Measurements from ENCODE around the gene KRTCAP2.

DNA sequence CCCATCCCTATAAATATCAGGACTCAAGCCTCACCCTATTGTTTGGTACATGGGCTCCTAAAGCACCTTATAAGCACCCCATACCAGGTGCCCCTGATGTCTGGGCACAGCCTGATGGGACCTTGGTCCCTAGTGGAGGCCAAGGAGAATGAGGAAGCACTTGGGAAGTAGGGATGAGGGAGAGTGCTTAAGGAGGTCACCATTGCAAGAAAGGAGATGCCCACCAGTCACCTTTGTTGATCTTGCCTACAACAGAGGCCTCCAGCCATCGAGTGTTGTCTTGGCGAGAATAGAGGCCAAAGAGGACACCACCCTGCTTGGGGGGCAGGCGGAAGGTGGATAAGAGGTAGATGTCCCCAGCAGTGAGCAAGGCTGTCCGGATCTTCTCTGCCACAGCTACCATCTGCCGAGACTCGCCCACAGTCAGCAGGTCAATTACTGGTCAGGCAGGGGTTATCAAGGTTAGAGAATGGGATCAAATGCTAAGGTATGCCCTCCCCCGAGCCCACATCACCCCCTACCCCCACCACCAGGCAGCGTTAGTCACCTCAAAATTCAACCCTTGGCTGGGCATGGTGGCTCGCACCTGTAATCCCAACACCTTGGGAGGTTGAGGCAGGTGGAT is 33.0 kb upstream of the KRTCAP2 start:
- TF ChIP-seq, protein P1, sequence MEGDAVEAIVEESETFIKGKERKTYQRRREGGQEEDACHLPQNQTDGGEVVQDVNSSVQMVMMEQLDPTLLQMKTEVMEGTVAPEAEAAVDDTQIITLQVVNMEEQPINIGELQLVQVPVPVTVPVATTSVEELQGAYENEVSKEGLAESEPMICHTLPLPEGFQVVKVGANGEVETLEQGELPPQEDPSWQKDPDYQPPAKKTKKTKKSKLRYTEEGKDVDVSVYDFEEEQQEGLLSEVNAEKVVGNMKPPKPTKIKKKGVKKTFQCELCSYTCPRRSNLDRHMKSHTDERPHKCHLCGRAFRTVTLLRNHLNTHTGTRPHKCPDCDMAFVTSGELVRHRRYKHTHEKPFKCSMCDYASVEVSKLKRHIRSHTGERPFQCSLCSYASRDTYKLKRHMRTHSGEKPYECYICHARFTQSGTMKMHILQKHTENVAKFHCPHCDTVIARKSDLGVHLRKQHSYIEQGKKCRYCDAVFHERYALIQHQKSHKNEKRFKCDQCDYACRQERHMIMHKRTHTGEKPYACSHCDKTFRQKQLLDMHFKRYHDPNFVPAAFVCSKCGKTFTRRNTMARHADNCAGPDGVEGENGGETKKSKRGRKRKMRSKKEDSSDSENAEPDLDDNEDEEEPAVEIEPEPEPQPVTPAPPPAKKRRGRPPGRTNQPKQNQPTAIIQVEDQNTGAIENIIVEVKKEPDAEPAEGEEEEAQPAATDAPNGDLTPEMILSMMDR (IDR thresholded peaks at IDR 0.05): no peak
- TF ChIP-seq ZFX (IDR thresholded peaks at IDR 0.05; ENCODE audit: borderline replicate concordance): no peak

Data from 22Rv1 (cell line).